SIG-M5 treated with dmso at 0.1 percent for 504 hours (cell line): ENCODE measurements around the gene LMO7.
A peak's percentile ranks its signal among the peaks of the same experiment; 100 is the strongest.

Experiments used
- DNase-seq: peaks from one replicate; lab custom pipeline; 2025; ENCODE audit not compliant: unreplicated experiment; lab: John Stamatoyannopoulos, UW

The LMO7 gene

DNA sequence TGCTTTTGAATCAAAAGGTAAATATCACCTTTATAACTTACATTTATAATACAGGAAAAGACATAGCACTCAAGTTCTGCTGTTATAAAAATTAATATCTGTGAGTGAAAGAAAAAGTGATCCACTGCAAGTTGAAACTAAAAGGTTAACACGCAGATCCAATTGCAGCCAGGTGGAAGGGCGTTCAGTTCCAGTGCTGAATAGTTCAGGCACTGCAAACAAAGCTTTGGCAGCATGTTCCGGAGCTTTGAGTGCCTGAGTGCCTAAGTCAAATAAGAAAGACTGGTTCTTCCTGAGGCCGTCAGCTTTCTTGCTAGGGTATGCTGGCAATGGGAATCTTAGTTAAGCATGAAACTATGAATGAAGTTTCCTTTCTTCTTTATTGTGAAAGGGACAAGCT is 200.3 kb downstream of the LMO7 start:
- peak; percentile 12 for DNase-seq

DNA sequence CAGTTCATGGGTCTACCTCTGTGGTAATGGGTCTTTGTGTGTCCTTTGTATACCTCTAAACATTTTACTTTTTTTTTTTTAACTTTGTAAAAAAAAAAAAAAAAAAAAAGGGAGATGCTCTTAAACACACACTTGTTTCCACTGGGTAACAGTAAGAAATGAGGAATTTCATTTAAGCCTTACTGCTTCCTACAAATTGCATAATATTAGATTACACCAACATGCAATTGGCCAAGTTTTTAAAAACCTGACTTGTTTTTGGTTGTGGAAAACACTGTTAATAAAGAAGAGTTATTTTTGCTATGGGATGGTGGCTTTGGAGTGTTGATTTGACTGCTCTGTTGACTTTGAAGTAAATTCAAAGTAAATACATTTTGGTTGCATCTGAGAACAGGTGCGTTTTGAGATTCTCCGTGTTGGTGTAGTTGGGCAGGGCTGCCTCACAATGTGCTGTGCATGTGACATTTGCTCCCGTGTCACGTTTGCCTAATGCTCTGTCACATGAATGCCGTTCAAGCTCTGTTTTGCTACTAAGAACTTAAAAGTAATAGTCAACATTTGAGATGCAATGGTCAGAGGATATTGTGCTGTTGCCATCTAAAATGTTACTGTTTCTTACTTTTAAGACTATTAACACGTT is 202.4 kb downstream of the LMO7 start:
- DNase-seq: no peak

DNA sequence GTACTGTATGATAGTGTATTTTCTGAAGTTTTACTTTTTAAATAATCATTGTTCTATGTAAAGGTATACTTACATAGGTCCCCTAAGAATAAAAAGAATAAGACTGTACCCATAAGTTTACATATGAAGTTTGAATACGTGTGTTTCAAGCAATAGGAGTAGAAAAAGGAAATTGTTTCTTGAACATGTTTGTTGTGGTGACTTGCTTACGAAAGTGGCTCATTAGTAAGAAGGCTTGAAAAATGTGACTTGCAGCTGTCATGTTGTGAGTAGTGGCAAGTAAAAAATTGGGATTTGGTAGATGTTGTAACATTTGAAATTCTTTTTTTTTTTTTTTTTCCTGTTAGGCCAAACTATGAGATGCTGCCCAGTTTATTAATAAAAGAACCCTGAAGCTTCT is 203.3 kb downstream of the LMO7 start:
- DNase-seq: no peak

DNA sequence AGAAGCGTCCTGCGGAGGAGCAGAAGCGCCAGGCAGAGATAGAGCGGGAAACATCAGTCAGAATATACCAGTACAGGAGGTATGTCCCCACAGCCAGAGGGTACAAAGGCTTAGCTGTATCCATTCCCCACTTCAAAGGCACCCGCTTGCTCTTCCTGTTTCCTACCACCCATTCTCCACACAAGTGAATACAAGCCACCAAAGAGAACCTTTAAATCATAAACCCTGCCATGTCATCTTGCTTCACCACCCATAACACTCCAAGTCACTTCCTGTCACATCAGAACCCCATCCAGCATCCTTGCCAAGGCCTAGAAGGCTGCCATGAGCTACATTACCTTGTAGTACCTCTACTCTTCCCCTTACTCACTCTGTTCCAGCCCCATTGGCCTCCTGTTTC is 205.8 kb downstream of the LMO7 start:
- DNase-seq: no peak

DNA sequence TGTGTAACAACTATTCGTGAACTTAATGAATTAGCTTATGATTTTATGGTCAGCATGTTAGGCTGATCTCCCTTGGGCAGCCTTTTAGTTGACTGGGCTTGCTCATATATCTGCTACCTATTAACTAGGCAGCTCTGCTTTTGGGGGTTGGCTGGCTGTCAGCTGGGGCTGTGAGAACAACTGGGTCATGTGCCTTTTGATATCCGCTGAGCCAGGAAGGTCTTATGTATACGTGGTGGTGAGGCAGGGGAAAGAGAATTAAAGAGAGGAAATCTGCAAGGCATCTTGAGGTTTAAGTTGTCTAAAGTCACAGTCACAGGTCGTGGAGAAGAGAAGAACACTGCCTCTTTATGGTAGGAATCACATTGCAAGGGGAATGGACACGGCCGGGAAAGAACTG is 206.9 kb downstream of the LMO7 start:
- DNase-seq: no peak

DNA sequence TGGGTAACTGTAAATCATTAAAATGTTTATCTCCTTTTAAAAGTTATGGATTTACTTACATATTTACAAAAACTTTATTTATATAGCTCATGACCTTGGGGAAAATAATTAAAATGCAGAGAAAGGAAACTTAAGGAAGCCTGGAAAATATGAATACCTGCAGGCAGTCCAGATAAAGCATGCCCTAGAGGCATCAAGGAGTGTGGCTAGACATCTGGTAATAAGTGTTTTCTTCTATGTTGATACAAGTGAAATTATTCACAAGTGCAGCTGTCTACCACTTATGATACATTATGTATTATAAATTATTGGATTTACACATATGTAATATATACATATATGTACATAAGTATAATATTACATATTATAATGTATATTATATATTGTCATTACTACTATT is 207.9 kb downstream of the LMO7 start:
- no peak for DNase-seq

DNA sequence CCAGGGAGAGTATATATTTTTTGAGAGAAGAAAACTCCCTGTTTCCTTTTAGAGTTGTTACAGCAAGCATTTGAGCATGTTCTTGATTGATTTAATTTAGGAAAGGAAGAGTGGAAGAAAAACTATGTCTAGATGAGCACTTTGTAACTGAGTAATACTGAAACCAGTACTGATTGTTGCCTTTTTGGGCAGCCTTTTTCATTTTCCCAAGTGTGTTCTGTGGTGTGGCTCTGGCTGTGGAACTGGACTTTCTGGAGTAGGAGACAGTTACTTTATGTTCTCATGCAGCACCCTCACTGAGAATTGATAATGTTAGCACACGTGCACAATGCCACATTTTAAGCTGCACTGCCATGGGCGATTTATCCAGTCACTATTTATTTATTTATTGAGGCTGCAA is 211.5 kb downstream of the LMO7 start:
- no peak for DNase-seq

DNA sequence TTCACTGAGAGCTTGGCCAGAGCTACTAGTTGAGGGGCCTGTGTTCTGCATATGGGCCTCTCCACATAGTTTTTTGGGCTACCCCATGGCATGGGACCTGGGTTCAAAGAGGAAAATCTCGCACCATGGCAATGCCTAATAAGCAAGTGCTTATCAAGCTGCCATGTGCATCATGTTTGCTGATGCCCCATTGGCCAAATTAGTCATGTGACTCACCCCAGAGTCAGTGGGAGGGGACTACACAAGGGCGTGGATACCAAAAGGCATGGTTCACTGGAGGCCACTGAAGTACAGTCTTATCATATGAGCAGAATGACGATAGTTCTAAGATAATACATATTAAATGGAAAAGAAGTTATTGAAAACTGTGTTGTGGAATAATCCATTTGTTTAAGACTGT is 214.8 kb downstream of the LMO7 start:
- DNase-seq: no peak

DNA sequence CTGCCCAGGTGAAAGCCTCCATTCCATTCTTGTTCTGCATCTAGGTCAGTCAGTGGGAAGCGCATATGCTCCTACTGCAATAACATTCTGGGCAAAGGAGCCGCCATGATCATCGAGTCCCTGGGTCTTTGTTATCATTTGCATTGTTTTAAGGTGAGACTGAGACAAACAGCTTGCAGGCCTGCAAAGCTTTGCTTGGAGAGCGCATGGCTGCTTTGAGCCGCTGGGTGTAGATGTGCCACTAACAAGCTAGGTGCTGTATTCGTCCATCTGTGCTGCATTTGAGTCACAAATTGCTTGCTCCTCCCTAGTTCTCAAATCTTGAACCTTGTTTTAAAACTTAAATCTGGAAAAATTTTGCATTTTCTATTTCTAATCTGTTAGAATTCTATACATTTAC is 219.1 kb downstream of the LMO7 start:
- DNase-seq: no peak

DNA sequence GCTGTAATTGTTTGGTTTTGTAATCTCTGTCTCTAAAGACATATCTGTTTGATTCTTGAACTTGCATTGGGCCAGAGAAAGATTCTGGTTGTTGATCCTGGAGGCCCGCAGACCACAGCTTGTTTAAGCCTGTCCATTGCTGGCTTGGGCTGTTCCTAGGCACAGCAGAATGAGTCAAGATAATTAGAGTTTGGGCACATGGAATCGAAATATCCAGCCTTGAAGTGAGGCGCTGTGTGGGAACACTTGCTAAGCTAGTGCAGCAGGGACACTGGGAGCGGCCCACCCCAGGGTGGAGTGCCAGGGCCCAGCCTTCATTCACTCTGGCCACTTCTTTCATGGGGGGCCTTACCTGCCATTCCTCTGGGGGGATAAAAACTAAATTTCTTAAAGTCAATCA is 219.7 kb downstream of the LMO7 start:
- DNase-seq: no peak

DNA sequence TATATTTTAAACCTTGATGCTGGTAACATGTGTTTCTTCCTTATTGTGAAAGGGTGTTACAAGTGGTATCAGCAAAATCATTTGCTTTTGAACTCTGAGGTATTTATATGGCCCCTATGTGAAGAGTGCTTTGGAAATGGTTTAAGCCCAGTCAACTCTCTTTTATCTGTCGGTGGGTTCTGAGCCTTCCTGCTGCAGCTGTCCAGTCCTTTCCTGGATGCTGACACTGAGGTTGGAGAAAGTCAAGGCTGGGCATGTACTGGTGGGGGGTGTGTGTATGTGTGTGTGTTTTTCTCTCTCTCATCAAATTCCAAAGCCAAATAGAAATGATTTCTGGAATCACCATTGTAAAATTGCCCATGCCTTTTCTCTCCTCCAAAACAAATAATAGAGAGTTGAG is 221.2 kb downstream of the LMO7 start:
- DNase-seq: no peak

DNA sequence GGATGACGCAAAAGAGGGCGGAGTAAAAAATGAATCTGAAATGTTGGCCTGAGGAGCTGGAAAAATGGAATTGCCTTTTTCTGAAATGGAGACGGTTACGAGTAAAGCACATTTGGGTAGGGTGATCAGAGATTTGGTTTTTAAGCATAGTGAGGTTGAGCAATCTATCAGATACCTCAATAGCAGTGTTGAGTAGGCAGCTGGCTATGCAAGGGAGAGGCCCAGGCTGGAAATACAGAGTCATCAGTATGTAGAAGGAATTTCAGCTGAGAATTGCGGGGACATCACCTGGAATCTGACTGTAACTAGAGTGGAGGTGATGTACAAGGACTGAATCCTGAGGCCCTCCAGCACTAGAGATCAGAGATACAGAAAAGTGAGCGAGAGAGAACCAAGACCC is 224.8 kb downstream of the LMO7 start:
- DNase-seq: no peak

DNA sequence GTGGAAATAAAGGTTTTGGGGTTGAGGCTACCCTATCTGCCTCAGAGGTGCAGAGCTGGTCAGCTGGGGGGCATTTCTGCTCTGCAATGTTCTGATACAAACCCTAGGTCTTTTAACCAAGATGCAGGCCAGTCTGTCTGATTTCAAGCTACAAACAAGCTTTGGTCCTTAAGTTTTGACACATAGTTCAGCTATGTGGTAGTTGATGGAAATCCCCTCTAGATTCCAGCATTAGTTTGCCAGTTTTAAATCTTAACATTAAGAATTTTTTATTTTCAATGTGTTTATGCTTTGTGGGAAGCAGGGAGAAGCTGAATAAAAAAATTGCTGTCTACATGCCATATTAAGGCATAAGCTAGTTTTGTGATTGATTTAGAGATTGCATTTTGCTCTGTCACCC is 225.7 kb downstream of the LMO7 start:
- DNase-seq: no peak

DNA sequence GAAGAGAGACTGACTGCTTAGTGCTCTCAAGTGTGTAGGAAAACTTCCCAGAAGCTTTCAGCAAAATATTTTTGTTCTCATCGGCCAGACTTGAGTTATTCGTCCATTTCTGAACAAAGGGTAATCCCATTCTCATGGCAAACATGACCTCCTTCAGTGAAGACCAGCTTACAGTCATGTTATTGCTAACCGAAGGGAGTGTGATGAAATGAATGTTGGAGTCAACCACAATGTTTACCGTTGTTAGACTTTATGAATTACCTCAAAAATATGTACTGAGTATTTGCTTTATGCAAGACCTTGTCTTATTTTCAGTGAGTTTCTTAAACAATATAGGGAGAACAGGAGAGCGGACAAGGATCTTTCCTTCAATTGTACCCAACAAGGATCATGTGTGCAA is 228.6 kb downstream of the LMO7 start:
- no peak for DNase-seq

DNA sequence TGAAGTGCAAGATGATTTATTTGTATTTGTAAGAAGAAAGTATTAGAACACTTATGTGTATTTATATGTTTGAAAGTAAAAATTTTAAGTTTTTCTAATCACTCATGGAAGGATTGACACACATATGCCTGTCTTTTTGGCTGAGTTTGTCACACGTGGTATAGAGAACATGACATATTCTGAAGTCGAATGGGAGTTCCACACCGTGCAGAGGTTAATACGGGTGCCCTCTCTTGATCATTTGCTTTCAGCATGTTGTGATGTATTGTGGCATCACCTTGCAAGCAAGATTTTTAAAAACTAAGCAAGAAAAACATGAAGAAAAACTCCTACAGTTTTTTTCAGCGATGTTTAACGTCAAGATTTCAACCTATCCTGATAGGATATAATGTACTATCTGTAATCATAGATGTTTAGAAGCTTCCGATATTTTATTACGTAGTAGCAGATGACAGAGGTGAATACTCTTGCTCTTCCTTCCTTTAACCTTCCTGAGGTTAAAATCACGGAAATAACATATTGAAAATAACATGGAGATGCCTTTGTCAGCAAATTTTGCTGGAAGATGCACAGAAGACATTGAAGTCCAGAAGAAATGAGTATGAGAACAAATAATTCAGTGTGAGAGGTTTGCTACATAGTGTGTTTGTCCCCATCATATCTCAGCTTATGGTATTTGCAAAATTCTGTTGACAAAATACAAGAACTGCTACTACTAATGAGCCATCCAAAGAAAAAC is 231.4 kb downstream of the LMO7 start:
- DNase-seq: no peak

DNA sequence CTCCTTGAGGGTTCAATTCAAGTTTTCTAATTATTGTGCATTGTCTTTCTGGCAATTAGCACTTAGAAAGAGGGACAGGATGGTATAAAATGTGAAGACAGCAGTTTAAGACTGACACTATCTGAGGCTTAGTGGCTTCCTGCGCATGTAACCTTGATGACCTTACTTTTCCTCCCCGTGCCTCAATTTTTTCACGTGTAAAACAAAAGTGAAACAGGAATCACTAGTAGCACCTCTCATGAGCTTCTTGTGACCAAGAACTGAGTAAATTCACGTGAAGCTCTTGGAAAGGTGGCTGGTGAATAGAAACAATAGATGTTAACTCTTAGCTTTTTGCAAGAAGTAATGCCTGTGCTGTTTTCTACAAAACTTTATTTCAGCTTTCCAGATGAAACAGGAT is 233.9 kb downstream of the LMO7 start:
- DNase-seq: no peak

DNA sequence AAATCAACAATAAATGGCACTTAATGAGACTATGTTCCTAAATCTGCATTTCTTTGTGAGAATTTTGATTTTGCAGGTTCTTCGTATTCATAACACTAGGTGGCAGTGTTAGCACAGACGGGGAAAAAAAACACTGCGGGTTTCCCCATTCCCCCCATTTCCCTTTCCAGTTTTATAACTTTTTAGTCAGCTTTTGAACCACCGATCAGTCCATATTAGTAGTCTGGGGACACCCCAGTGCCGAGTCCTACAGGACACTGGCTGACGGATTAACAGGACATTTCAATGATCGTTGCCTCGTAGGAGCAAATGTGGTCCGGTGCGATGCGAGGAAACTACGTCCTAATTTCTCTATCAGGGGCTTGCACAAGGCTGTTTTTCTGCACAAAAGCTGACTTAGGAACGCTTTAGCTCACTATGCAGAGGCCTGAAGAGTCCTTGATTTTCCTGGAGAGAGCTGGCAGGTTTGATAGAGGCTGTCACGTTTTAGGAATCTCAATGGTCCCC is 234.3 kb downstream of the LMO7 start:
- peak; percentile 18 for DNase-seq

DNA sequence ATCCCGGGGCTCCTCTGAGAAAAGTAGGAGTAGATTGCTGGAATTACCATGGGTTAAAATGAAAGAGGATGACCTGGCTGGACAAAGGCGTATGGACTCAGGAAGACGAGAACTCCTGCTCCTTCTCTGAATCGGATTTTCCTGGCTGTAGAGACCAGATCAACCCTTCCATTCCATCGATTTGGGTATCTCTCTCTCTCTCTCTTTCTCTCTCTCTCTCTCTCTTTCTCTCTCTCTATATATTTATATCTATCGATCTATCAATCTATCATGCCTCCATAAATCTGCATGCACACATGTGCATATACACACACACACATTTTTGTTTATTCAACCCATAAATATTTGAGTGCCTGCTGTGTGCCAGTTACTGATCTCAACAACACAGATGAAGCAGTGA is 234.9 kb downstream of the LMO7 start:
- DNase-seq: no peak

DNA sequence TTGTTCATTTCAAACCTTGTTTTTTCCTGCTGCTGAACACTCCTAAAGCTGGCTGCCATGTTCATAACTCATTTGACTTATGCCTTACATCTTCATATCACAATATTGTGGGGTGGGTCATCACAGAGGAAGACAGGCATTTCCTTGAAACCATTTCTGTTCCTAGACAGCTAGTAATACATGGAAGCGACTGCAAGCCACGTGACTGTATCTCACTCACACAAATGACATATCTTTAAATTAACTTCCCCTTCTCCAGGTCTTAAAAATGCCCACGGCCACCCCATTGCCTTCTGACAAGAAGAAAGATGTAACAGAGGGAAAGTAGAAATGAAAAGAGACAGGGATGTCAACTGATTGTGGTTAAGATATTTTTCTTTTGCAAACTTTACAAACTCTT is 236.8 kb downstream of the LMO7 start:
- peak; percentile 21 for DNase-seq

DNA sequence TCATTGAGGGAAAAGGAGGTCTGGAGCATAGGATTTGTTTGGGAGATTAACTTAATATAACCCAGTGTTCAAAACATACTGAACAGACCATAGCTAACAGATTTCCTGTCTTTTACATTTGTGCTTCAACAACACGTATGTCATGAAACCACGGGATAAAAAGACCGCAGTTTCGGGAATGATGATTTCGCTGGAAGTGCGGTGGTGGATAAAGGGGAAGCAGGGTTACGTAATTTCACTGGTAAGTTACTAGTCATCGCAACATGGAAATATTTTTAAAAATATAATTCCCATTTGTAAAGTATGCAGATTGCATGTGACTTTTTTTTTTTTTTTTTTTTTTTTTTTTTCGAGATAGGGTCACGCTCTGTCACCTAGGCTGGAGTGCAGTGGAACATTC is 237.4 kb downstream of the LMO7 start:
- DNase-seq: no peak

DNA sequence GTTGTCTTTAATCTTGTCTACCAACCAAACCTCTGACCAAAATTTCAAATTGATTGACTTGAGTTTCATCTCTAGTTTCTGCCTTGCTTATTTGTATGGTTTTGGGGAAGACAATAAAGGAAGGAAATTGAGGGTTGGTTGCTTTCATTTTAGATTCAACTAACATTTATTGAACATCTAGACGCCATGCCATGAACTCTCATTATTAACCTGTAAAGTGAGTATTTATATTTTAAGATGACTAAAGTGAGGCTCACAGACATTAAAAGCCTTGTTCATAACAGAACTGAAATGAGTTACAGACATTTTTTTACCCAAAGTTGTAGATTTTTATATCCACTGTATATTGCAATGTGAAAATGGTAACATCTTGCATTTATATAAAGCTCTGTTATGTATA is 239.3 kb downstream of the LMO7 start:
- DNase-seq: no peak

DNA sequence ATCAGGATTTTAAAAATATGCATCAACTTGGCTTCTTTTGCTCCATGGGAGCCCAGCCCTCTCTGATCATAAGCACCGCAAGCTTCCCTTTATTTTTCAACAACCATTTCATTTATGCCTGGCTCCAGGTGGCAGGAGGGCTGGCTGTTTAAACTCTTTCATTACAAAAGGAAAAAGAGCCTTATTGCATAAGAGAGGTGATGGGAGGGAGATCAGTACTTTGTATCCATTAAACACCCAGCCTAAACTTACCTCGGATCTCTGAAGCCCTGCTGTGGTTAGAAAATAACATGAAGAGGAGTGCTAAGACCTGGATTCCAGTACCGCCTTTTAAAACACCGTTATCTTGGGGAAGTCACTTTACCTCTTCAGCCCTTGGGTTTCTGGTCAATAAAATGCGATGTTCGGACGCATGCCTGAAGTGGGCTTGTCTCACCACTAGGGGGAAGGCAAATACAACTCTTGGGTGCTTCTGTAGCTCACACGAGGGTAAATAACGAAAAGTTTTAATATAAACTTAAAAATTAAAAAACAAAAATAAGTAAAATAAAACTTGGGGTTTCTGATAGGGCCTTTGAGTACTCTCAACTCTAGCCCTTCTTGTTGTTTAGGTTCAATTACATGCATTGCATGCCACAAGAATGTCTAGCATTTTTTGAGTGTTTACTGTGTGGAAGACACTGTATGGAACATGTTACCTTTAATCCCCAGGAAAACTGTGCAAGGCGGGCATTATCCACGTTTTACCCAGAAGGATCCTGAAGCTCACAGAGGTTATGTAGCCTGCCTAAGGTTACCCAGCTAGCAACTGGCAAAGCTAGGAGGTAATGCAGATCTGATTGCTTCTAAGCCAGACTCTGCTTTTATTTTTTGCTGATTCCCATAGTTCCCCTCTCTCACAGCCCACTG is 240.3 kb downstream of the LMO7 start:
- DNase-seq: peak; percentile 69
